Suppressor macrophage treated with lipopolysaccharide for 1 hour (primary cell): ENCODE data around the gene STON2.

Experiments used
- DNase-seq, 3 donors: peaks; one replicate each; pipeline ENCODE4 v3.0.0-alpha.2; 2020 to 2022

STON2 gene

GRCh38 chr14:81329640-81330381 is 70.3 kb downstream of the STON2 start:
- DNase-seq = no peak

DNA sequence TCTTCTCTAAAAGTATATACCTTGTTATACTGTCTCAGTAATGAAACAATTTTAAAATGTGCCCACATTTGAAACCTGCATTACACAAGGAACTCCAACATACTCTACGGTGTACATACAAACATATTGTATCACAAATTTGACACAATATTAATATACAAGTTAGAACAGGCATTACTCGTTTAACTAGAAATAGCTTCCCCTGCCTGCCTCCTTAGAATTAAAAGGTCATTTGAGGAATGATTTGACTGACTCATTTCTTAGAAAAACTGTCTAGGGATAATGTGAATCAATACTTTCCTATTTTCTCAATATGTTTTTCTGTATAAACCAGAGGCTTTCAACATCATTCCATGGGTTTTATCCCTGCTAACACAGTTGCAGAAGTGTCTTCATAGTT is 73.7 kb downstream of the STON2 start:
- DNase-seq = no peak

DNA sequence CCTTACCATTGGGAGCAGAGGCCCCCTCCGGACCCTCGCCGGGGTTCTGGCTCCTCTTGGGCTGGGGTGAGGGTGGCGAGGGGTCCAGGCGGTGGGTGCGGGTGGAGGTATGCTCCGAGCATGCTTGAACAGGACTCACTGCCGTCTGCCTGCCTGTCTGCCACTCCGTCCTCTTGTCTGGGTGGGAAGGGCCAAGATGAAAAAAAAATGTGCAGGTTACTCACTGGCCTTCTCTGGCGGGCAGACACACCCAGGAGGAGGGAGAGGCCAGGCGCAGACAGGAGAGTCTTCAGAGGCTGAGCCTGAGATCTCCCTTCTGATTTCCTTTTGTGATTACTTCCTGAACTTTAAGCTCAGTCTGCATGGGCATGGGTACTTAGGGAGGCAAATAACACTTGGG is 76.1 kb downstream of the STON2 start:
- no peak for DNase-seq

DNA sequence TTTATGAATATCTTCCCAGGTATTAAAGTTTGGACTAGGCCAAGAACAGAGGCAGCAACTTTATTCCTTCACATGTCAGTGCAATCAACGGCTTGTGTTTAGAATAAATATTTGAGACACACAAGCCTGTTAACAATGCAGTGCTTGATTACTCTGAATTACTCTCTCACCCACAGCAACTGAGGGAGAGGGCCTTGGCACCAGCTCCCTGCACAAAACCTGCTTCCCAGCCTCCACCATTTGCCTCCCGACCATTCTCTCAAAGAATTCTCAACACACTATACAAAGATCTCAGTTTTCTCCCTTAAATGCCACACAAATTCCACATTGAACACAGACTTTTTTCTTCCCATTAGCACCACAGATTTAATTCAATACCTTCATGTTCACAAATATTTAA is 77.0 kb downstream of the STON2 start:
- no peak for DNase-seq

- no peak for DNase-seq
Measured at GRCh38 chr14:81319946-81320345, 80.2 kb downstream of the STON2 start.

DNA sequence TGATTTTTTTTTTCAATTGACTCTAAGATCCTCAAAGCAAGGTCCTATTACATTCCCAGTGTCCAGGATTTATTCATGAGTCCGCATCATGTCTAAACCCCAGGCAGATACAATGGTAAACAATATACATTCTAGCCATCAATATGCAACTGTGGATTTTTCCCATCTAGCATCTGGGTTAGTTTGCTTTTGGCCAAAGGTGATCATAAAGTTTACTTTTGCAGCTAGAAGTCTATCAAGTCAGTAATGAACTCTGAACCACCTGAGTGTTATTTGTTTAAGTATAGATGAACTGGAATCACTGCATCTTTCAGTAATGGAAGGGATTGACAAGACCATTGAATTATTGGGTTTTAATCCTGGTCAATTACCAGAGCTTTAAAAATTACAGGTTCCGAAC is 80.8 kb downstream of the STON2 start:
- no peak for DNase-seq

DNA sequence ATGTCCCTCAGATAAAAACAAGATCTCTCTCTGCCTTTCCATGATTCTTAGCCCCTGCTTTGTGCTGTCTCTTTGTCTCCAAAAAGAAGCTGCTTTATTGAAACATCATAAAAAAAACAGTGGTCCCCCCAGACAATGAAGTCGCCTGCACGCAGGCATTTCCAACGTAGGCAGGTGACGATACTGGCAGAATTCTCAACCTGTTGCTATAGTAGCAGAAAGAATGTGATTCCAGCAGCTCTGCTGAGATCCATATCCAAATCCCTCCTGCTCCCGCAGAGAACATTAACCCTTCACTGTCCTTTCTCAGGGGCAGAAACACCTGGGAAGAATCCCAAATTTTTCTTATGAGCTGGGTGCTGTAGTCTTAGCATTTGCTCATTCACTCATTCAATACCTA is 84.8 kb downstream of the STON2 start:
- no peak for DNase-seq

DNA sequence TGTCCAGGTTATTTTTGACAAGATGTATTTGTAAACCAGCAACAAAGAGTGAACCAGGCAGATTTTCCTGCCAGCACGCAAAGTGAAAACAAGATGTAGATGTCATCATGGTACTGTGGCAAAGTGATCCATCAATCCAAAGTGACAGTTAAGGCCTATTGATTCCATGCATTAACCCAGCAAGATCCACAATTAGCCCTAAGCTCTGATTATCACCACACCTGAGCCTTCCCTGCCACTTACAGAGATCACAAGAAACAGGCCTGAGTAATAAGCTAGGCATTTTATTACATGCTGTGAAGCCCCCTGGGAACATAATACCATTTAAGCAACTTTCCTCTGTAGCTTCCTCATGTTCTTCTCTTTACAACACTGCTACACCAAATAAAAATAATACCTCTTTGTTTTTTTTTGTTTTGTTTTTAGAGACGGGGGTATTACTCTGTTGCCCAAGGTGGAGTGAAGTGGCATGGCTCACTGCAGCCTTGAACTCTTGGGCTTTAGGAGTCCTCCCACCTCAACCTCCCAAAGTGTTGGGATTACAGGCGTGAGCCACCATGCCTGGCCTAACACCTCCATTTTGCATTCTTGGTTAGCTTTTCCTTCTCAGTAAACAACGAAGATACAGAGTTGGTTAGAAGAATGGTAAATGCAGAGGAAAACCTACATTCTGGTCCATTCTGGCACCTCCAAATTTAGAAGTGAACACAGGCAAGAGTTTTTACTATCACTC is 85.5 kb downstream of the STON2 start:
- DNase-seq = no peak

GRCh38 chr14:81313775-81314429 is 86.2 kb downstream of the STON2 start:
- peak; percentile 41 to 49 (median 48) for DNase-seq

DNA sequence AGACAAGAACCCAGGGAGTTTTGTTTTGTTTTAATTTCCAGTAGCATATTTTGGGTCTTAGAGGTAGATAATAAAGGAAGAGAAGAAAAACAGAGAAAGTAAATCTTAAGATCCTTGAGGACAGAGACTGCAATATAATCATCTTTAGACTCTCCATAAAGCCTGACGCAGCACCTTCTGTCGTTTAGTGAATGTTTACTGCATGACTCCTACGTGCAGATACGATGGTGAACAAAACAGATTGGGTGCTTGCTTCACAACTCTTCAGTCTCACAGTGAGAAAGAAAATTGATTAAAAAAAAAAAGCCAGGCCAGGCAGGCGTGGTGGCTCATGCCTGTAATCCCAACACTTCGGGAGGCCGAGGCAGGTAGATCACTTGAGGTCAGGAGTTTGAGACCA is 86.9 kb downstream of the STON2 start:
- no peak for DNase-seq

GRCh38 chr14:81312289-81312876 is 87.7 kb downstream of the STON2 start:
- DNase-seq = no peak

GRCh38 chr14:81311778-81312177 is 88.3 kb downstream of the STON2 start:
- DNase-seq = no peak

GRCh38 chr14:81311141-81311540 is 89.0 kb downstream of the STON2 start:
- DNase-seq = no peak

- no peak for DNase-seq
Measured at GRCh38 chr14:81310606-81311005, 89.5 kb downstream of the STON2 start.

GRCh38 chr14:81309511-81309910 is 90.6 kb downstream of the STON2 start:
- DNase-seq = no peak

DNA sequence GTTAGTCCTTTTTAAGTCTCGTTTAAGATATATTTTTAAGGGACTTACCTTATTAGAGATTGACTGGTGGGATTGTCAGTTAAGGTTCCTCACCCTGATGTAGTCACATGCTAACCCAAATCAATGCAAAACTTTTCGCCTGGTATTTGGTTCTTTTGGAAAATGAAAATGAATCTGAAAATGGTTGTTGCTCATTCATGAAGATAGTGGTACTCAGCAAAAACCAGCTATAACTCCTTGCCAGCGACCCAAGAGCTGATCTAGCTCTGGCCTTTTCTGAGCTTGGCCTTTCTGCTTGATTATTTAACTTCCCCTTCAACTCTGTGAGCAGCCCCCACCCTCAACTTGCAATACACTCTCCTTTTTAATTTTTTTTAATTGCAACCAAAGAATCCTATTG is 94.4 kb downstream of the STON2 start:
- DNase-seq = no peak

DNA sequence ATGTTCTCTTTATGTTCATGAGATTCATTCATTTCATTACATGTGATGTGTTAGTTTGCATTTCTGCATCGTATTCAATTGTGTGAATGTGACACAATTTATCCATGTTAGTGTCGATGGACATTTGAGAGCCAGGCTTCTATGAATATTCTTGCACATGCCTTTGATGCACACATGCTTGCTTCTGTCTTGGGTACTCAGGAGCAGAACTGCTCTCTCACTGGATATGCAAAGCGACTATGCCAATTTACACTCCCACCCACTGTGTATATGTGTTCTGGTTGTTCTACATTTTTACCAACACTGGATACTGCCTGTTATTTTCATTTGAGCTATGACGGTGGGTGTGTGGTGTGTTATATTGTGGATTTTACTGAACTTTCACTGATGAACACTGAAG is 95.1 kb downstream of the STON2 start:
- no peak for DNase-seq

GRCh38 chr14:81303258-81303935 is 96.7 kb downstream of the STON2 start:
- DNase-seq = peak; percentile 71 to 77 (median 73)

DNA sequence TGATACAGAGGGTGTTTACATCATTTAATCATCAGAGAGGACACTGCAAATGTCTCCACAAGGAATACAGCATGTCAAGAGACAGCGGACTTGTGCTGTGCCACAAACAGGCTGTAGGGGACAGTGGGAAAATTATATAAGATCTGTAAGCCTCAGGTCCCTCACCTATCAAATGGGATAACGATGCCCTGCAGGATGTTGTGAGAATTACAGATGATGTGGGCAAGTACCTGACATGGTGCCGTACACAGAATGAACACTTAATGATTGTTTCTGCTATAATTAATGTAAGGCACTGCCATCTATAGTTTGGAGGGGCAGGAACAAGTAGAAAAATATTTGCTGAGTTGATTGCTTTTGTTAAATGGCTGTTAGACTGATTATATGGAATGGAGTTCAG is 97.5 kb downstream of the STON2 start:
- no peak for DNase-seq

DNA sequence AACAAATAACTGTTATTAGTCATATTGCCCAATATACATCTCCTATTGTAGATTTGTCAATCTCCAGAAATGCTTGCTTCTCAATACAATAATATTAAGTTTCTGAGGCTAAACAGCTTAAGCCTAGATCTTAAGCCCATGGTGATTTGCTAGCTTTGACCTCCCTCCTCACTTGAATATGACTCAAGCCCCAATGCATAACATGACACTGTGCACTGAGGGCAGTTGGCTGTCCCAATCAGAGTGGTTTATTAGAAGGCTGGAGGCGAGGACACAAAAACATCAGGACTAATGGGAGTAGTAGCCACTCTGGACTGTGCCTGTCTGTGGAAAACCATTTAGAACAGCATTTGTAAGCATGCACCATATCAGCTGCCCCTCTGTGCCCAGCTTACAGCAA is 98.3 kb downstream of the STON2 start:
- no peak for DNase-seq

DNA sequence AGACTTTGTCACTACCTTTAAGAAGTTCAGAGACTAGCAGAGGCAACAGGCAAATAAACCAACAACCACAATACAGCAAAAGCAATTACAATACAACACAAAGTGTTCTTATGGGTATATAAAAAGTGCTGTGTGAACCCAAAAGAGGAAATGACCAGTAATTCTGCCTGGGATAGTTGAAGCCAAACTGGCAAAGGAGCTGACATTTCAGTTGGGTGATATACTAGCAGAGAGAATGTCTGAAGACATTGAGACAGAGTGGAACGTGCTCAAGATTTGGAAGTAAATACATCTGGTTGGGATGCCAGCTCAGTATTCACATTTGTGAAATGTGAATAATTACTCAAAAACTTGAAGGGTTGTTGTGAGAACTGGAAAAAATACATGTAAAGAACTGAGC is 98.8 kb downstream of the STON2 start:
- DNase-seq = peak in 1 of 3 donors; percentile 22

- DNase-seq = no peak
Measured at GRCh38 chr14:81298911-81299310, 101.2 kb downstream of the STON2 start.

- no peak for DNase-seq
Measured at GRCh38 chr14:81298122-81298521, 102.0 kb downstream of the STON2 start.
